ACC112 (cell line): ENCODE data around the gene C2orf15.
"Not testable (repeated sequence)": the region's sequence is repeated elsewhere in the genome, so short reads cannot be mapped to it uniquely, and the experiment has no call there.

Experiments
- H2AFZ ChIP-seq: fragments of 200-600 bp; sonication (generic); one replicate; pipeline ENCODE4 v1.6.0; 2017; ENCODE audit warnings: antibody characterized with exemption, low read length; ENCODE audit not compliant: unreplicated experiment
- H3K27ac ChIP-seq: fragments of 200-600 bp; sonication (generic); 2 replicates; pipeline ENCODE4 v1.5.1; 2014; ENCODE audit warnings: low read depth, mild to moderate bottlenecking, antibody characterized with exemption, low read length, moderate library complexity
- H3K27me3 ChIP-seq: fragments of 200-600 bp; sonication (generic); 2 replicates; pipeline ENCODE4 v1.6.1; 2014; ENCODE audit warnings: mild to moderate bottlenecking, antibody characterized with exemption, low read length, moderate library complexity, mixed read lengths; ENCODE audit not compliant: insufficient read depth
- H3K36me3 ChIP-seq: fragments of 200-600 bp; sonication (generic); 2 replicates; pipeline ENCODE4 v1.6.1; 2016; ENCODE audit warnings: mild to moderate bottlenecking, antibody characterized with exemption, low read length, moderate library complexity, mixed read lengths; ENCODE audit not compliant: insufficient read depth
- H3K4me1 ChIP-seq: fragments of 200-600 bp; sonication (generic); one replicate; pipeline ENCODE4 v1.6.1; 2016; ENCODE audit warnings: low read length, mixed read lengths; ENCODE audit not compliant: insufficient read depth, unreplicated experiment, control insufficient read depth
- H3K4me3 ChIP-seq: fragments of 200-600 bp; sonication (generic); 2 replicates; pipeline ENCODE4 v1.5.1; 2014; ENCODE audit warnings: mild to moderate bottlenecking, low read depth, low read length
- H3K79me2 ChIP-seq: fragments of 200-600 bp; sonication (generic); one replicate; pipeline ENCODE4 v1.6.0; 2016; ENCODE audit warnings: low read length; ENCODE audit not compliant: control insufficient read depth, unreplicated experiment, insufficient read depth

C2orf15 gene

DNA sequence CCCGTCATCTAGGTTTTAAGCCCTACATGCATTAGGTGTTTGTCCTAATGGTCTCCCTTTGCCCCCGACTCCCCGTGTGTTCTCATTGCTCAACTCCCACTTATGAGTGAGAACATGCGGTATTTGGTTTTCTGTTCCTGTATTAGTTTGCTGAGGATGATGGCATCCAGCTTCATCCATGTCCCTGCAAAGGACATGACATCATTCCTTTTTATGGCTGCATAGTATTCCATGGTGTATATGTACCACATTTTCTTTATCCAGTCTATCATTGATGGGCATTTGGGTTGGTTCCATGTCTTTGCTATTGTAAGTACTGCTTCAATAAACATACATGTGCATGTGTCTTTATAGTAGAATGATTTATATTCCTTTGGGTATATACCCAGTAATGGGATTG, 50.9 kb downstream of the C2orf15 start:
- Histone ChIP-seq H3K79me2 (peaks cover 15% of the 10 kb centered on the region), H3K36me3 (peaks cover 24% of the 10 kb centered on the region; the same call in 1 of the 2 replicates)
- not testable (repeated sequence) for H3K27me3 ChIP-seq, H3K4me1 ChIP-seq, H3K27ac ChIP-seq, H3K4me3 ChIP-seq, H2AFZ ChIP-seq

- Histone ChIP-seq H3K79me2 (no peaks in the 10 kb centered on the region), H2AFZ (no peak overlapping the region), H3K27me3 (no peaks in the 10 kb centered on the region), H3K4me3 (no peak overlapping the region), H3K27ac (no peak overlapping the region), H3K4me1 (no peaks in the 10 kb centered on the region), H3K36me3 (peaks cover 20% of the 10 kb centered on the region; the same call in 1 of the 2 replicates)
Measured at GRCh38 chr2:99198103-99198841, 56.8 kb downstream of the C2orf15 start.

GRCh38 chr2:99200076-99200800, 58.7 kb downstream of the C2orf15 start:
- Histone ChIP-seq H3K27me3 (no peaks in the 10 kb centered on the region), H3K4me1 (no peaks in the 10 kb centered on the region), H3K36me3 (0 out of 2 replicates have a peak, but pooled peaks cover 10% of the 10 kb centered on the region), H3K4me3 (no peak overlapping the region), H3K27ac (no peak overlapping the region), H2AFZ (no peak overlapping the region), H3K79me2 (no peaks in the 10 kb centered on the region)
